Adrenal gland (tissue), 12 donors: ENCODE results near the gene APOA5. TPM values are rescaled to one million over a fixed set of nuclear protein-coding genes. Genes with fewer than 3 reads are reported as not detected.

Source experiments
- DNase-seq, 7 donors: peaks; one replicate each; pipeline ENCODE4 v3.0.0-alpha.2; 2019 to 2020
- H3K27ac ChIP-seq, 5 donors: fragments of 200-600 bp; sonication (generic) in 4 of 5; 1 replicate in 3 of 5; 2 replicates in 2 of 5; pipeline versions ENCODE4 v1.5.1 to v1.8.0; 2016 to 2020; ENCODE audit warnings: mild to moderate bottlenecking in 1 of 5
- H3K27me3 ChIP-seq: fragments of 200-600 bp; 2 replicates; pipeline ENCODE4 v1.8.0; 2021
- H3K36me3 ChIP-seq, 2 donors: fragments of 200-600 bp; replicated peaks in 1 of 2; 1 replicate in 1 of 2; 2 replicates in 1 of 2; pipeline versions ENCODE4 v1.5.1 to v1.8.0; 2018 to 2022
- H3K4me1 ChIP-seq, 2 donors: fragments of 200-600 bp; replicated peaks in 1 of 2; 1 replicate in 1 of 2; 2 replicates in 1 of 2; pipeline versions ENCODE4 v1.5.1 to v1.8.0; 2018 to 2021
- H3K4me3 ChIP-seq, 4 donors: fragments of 200-600 bp; sonication (generic) in 3 of 4; one replicate each; pipeline ENCODE4 v1.5.1; 2016 to 2018
- H3K9me3 ChIP-seq, 3 donors: fragments of 200-600 bp; sonication (generic) in 1 of 3; replicated peaks in 1 of 3; 1 replicate in 2 of 3; 2 replicates in 1 of 3; pipeline versions ENCODE4 v1.5.1 to v1.8.0; 2016 to 2021
- CTCF ChIP-seq, 6 experiments: fragments of 450-650 bp in 4 of 6; fragments of 200-600 bp in 2 of 6; sonication (generic) in 1 of 6; IDR thresholded peaks; 1 replicate in 5 of 6; 2 replicates in 1 of 6; pipeline versions ENCODE4 v1.5.1 to v1.8.0; 2016 to 2021; ENCODE audit warnings: antibody characterized with exemption in 6 of 6, mild to moderate bottlenecking in 2 of 6, moderate library complexity in 1 of 6
- POLR2A ChIP-seq, 2 donors: fragments of 450-650 bp; IDR thresholded peaks; one replicate each; pipeline ENCODE4 v1.6.1; 2017; ENCODE audit warnings: antibody characterized with exemption in 2 of 2, mild to moderate bottlenecking in 2 of 2, moderate library complexity in 1 of 2
- WGBS, 4 donors: extraction: QIAGEN DNeasy Blood & Tissue Kit in 2 of 4; methylation state at CpG; one replicate each; pipeline versions ENCODE4 v1.1.5 to v1.1.7; 2013 to 2017; 5-methylcytosine and 5-hydroxymethylcytosine counted together
- intact Hi-C, 2 donors: fragments of 100-400 bp; cut with DNase I; formaldehyde crosslinking; loops; one replicate each; pipeline versions ENCODE4 v1.14.1 to v1.15.0; 2022 to 2023
- polyA plus RNA-seq, 3 donors: library from polyadenylated mRNA; stranded (reverse); fragments of 200-250 nt in 2 of 3; fragments of 350-450 nt in 1 of 3; fragmentation: Illumina TruSeq in 1 of 3; extraction: RNeasy Lipid Tissue Mini Kit (QIAGEN cat#74804) in 1 of 3; gene quantifications; one replicate each; pipeline ENCODE4 v1.2.3, GENCODE V29; 2013 to 2014
- total RNA-seq, 9 donors: library from RNA; depleted of rRNA in 4 of 9; stranded (reverse); fragments of >200 nt in 4 of 9; fragments of 120-200 nt in 1 of 9; fragmentation: NEBNext Ultra II Directional in 1 of 9; extraction: Animal tissue kit (Norgen Biotek cat#: 25700) in 1 of 9; gene quantifications; one replicate each; pipeline versions ENCODE4 v1.1.0 to v1.2.4, GENCODE V29; 2013 to 2023
- donor health status: healthy with polysubstance abuse.
- donor health status: Bipolar disorder and iron deficiency.
- donor health status: DM: yes; HTN: yes; CAD: no.
- donor health status: DM: no; HTN: no; CAD: no.
- donor health status: DM: no; HTN: no; CAD: no.
- donor health status: DM: yes; HTN: yes; CAD: no.

APOA5 gene
- total and polyA plus RNA-seq, 12 donors: 0.11 to 0.54 (median 0.11) TPM; not detected in 9

DNA sequence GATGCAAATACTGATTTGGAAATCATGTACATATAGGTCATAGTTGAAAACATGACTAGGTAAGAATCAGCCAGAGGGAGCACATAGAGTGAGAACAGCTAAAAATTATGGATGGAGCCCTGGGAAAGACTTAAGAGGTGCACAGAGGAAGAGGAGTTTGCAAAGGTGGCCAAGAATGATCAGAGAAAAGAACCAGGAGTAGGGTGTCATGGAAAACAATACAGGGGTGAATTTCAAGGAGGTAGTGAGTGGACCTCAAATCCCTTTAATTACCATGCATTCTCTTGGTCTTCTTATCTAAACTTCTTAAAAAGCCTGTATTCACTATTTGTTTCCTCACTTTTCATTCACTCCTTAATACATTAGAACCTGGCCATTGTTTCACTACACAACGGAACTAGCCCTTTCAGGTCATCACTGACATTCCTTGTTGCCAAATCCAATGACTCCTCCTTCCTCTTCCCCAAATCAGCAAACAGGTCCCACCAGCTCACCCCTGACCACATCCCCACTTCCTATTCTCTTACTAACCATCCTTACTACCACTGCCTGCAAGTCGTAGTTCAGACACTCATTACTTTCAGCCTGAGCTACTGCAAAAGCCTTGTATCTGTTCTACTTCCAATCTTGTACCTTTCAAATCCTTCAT, 41.5 kb downstream of the APOA5 start:
- Histone ChIP-seq H3K4me3 (no peak overlapping the region), H3K36me3 (peaks cover 0 to 39% of the 10 kb centered on the region in 2 donors), H3K4me1 (no peaks in the 10 kb centered on the region), H3K27ac (no peak overlapping the region), H3K27me3 (no peaks in the 10 kb centered on the region), H3K9me3 (no peaks in the 10 kb centered on the region)
- no peak for TF ChIP-seq POLR2A (IDR thresholded peaks at IDR 0.05)
- TF ChIP-seq CTCF (IDR thresholded peaks at IDR 0.05): no peak
- intact Hi-C loops: no loop called here
- no peak for DNase-seq
- 84 to 91% (median 87%) methylated on average over 2 of the region's 2 CpGs for WGBS, 4 donors

GRCh38 chr11:116742104-116742503, 49.6 kb downstream of the APOA5 start:
- Histone ChIP-seq H3K27me3 (no peaks in the 10 kb centered on the region), H3K4me3 (no peak overlapping the region), H3K9me3 (no peaks in the 10 kb centered on the region), H3K4me1 (no peaks in the 10 kb centered on the region), H3K27ac (peak overlapping the region in 1 of 5 donors; percentile 52), H3K36me3 (peaks cover 0 to 8% of the 10 kb centered on the region in 2 donors)
- DNase-seq: no peak
- intact Hi-C loops: no loop called here
- 71 to 79% (median 75%) methylated on average over 6 of the region's 6 CpGs for WGBS, 4 donors
- TF ChIP-seq POLR2A (IDR thresholded peaks at IDR 0.05) (no peak), CTCF (IDR thresholded peaks at IDR 0.05) (no peak)

GRCh38 chr11:116740741-116741140, 50.9 kb downstream of the APOA5 start:
- H3K4me3 ChIP-seq: no peak overlapping the region
- intact Hi-C loops: no loop called here
- no peaks in the 10 kb centered on the region for H3K36me3 ChIP-seq
- H3K27me3 ChIP-seq: no peaks in the 10 kb centered on the region
- H3K9me3 ChIP-seq: no peaks in the 10 kb centered on the region
- no peak overlapping the region for H3K27ac ChIP-seq
- 61 to 83% (median 75%) methylated on average over 1 to 4 of the region's 4 CpGs for WGBS, 4 donors
- DNase-seq: no peak
- TF ChIP-seq CTCF (IDR thresholded peaks at IDR 0.05) (no peak), POLR2A (IDR thresholded peaks at IDR 0.05) (no peak)
- H3K4me1 ChIP-seq: no peaks in the 10 kb centered on the region

Other genes starting within 250 kb of the APOA5 start
- 10 to 100 TPM in 6 of 9 donors, 1 to 10 TPM in 3; 7.5 to 20.4 (median 11.1) TPM for gene BUD13, start 18.9 kb downstream of the APOA5 start, total RNA-seq
- gene BUD13, start 18.9 kb downstream of the APOA5 start, polyA plus RNA-seq: 10 to 100 TPM; 11.1 to 14.3 (median 12.5) TPM
- gene ZPR1, start 3.9 kb downstream of the APOA5 start, total RNA-seq: 10 to 100 TPM; 10.8 to 61.8 (median 30.4) TPM
- 10 to 100 TPM; 10.5 to 63.6 (median 11.0) TPM for gene ZPR1, start 3.9 kb downstream of the APOA5 start, polyA plus RNA-seq
- gene APOA4, start 31.4 kb upstream of the APOA5 start, total RNA-seq: 1 to 10 TPM in 1 of 9 donors, not detected in 8; 1.1 TPM
- under 1 TPM in 1 of 3 donors, not detected in 2; 0.17 TPM for gene APOA4, start 31.4 kb upstream of the APOA5 start, polyA plus RNA-seq
- gene APOC3, start 38.0 kb upstream of the APOA5 start, total RNA-seq: 1 to 10 TPM in 2 of 9 donors, under 1 TPM in 2, not detected in 5; 0.22 to 3.1 (median 1.9) TPM
- 1 to 10 TPM in 2 of 3 donors, under 1 TPM in 1; 0.20 to 1.6 (median 1.0) TPM for gene APOC3, start 38.0 kb upstream of the APOA5 start, polyA plus RNA-seq
- gene APOA1, start 45.7 kb upstream of the APOA5 start, total RNA-seq: 100 to 1,000 TPM in 1 of 9 donors, 1 to 10 TPM in 3, under 1 TPM in 1, not detected in 4; 0.28 to 691 (median 2.3) TPM
- 1 to 10 TPM in 2 of 3 donors, under 1 TPM in 1; 0.62 to 7.2 (median 6.1) TPM for gene APOA1, start 45.7 kb upstream of the APOA5 start, polyA plus RNA-seq